Measurements from ENCODE around the gene CD164L2. TPM values are rescaled to one million over a fixed set of nuclear protein-coding genes. Genes with fewer than 3 reads are reported as not detected.
"Not testable (repeated sequence)": the region's sequence is repeated elsewhere in the genome, so short reads cannot be mapped to it uniquely, and the experiment has no call there.

Gene CD164L2
- total RNA-seq, 2 donors from 2014 or later = not detected

- intact Hi-C loops (cut with DNase I) = loop anchor here (2.0 to 10.0 kb wide), 3 partner anchors 36 to 289 kb away; no protein-coding TSS in a partner anchor
- ATAC-seq (no peak), DNase-seq (no peak)
Measured at GRCh38 chr1:27393641-27394281, 10.6 kb upstream of the CD164L2 start.

GRCh38 chr1:27392778-27393635 lies 9.9 kb upstream of the CD164L2 start:
- intact Hi-C loops (cut with DNase I) = loop anchor here in 1 of 2 donors (5.0 to 10.0 kb wide), 2 partner anchors 36 to 288 kb away; no protein-coding TSS in a partner anchor
- DNase-seq (no peak), ATAC-seq (no peak)

- ATAC-seq (peak; percentile 94), DNase-seq (peak; percentile 95)
- intact Hi-C loops (cut with DNase I) = loop anchor here in 1 of 2 donors (5.0 to 10.0 kb wide), 2 partner anchors 35 to 287 kb away; no protein-coding TSS in a partner anchor
Measured at GRCh38 chr1:27392096-27392777, 9.1 kb upstream of the CD164L2 start, which contains the start of gene GPR3. TSS of gene GPR3 (plus strand) at chr1:27392622. CDS start at chr1:27393799, 1,177 bp downstream.

- peak; percentile 51 to 61 for ATAC-seq
- DNase-seq = peak; percentile 84
- intact Hi-C loops (cut with DNase I) = loop anchor here in 1 of 2 donors (5.0 to 10.0 kb wide), 2 partner anchors 34 to 287 kb away; no protein-coding TSS in a partner anchor
Measured at GRCh38 chr1:27391511-27392095, 8.5 kb upstream of the CD164L2 start.

GRCh38 chr1:27388337-27389005 lies 5.3 kb upstream of the CD164L2 start:
- intact Hi-C loops (cut with DNase I) = loop anchor here (2.0 to 5.0 kb wide), 2 partner anchors 86 to 88 kb away; no protein-coding TSS in a partner anchor
- ATAC-seq = no peak
- DNase-seq = peak; percentile 71

GRCh38 chr1:27384797-27385196 lies 1.7 kb upstream of the CD164L2 start:
- intact Hi-C loops (cut with DNase I) = loop anchor here in 1 of 2 donors (5.0 kb wide), 1 partner anchor 82 kb away; no protein-coding TSS in a partner anchor
- DNase-seq, ATAC-seq: not testable (repeated sequence)

- DNase-seq = no peak
- no peak for ATAC-seq
- intact Hi-C loops (cut with DNase I) = no loop called here
Measured at GRCh38 chr1:27383661-27384060, 528 bp upstream of the CD164L2 start.

- DNase-seq (no peak), ATAC-seq (no peak)
- intact Hi-C loops (cut with DNase I) = no loop called here
Measured at GRCh38 chr1:27381969-27382762, 967 bp downstream of the CD164L2 start.

GRCh38 chr1:27380766-27381733 lies 2.1 kb downstream of the CD164L2 start:
- peak; percentile 8 to 37 for ATAC-seq
- intact Hi-C loops (cut with DNase I) = no loop called here
- DNase-seq = no peak

- no peak for ATAC-seq
- no peak for DNase-seq
- intact Hi-C loops (cut with DNase I) = no loop called here
Measured at GRCh38 chr1:27380224-27380623, 2.9 kb downstream of the CD164L2 start.

- intact Hi-C loops (cut with DNase I) = no loop called here
- DNase-seq = no peak
- no peak for ATAC-seq
Measured at GRCh38 chr1:27379564-27380122, 3.5 kb downstream of the CD164L2 start.

- intact Hi-C loops (cut with DNase I) = no loop called here
- ATAC-seq = no peak
- DNase-seq = no peak
Measured at GRCh38 chr1:27377760-27378495, 5.2 kb downstream of the CD164L2 start.

- ATAC-seq (peak in 1 of 2 donors; percentile 10), DNase-seq (no peak)
- intact Hi-C loops (cut with DNase I) = no loop called here
Measured at GRCh38 chr1:27374362-27375086, 8.6 kb downstream of the CD164L2 start, which contains the start of gene FCN3. TSS of gene FCN3 (minus strand) at chr1:27374824. CDS start at chr1:27374818, 6 bp downstream.

GRCh38 chr1:27372808-27373690 lies 10.1 kb downstream of the CD164L2 start:
- intact Hi-C loops (cut with DNase I) = no loop called here
- ATAC-seq = no peak
- no peak for DNase-seq

All from left cardiac atrium (tissue), 4 donors.